ENCODE data around the gene TUSC2. TPM values are rescaled to one million over a fixed set of nuclear protein-coding genes. Genes with fewer than 3 reads are reported as not detected.

Gene TUSC2
- polyA plus RNA-seq, 1 donor from 2014 or later: 88.8 TPM

GRCh38 chr3:50352781-50353180 lies 24.8 kb upstream of the TUSC2 start:
- H3K36me3 ChIP-seq (ENCODE audit: insufficient read depth, low read length): no peaks in the 10 kb centered on the region
- H3K9me3 ChIP-seq (ENCODE audit: low read length): no peaks in the 10 kb centered on the region
- no peaks in the 10 kb centered on the region for H3K27me3 ChIP-seq (ENCODE audit: insufficient read depth, low read depth, low read length)
- H3K79me2 ChIP-seq (replicated peaks; ENCODE audit: insufficient read depth, low read length): peaks cover 30% of the 10 kb centered on the region
- H3F3A ChIP-seq (ENCODE audit: insufficient read depth, low read length, poor library complexity, severe bottlenecking): no peaks in the 10 kb centered on the region
- H3K4me3 ChIP-seq (ENCODE audit: low read length): no peak overlapping the region
- TF ChIP-seq EZH2 (IDR thresholded peaks at IDR 0.05; ENCODE audit: borderline replicate concordance, insufficient read depth, low read length, poor library complexity, severe bottlenecking) (no peak), TAF1 (IDR thresholded peaks at IDR 0.05; ENCODE audit: low read depth) (no peak), RAD21 (conservative IDR thresholded peaks at IDR 0.05) (no peak), CTCF (IDR thresholded peaks at IDR 0.05; ENCODE audit: poor library complexity, severe bottlenecking) (peak; percentile 37)
- H4K20me1 ChIP-seq (ENCODE audit: insufficient read depth): peaks cover 9% of the 10 kb centered on the region
- no peak overlapping the region for H2AFZ ChIP-seq (ENCODE audit: low read depth, low read length)
- no peaks in the 10 kb centered on the region for H3K9me2 ChIP-seq (ENCODE audit: insufficient read depth, low read length)
- H3K27ac ChIP-seq (ENCODE audit: low read length): no peak overlapping the region
- H3K9ac ChIP-seq (ENCODE audit: low read length): no peak overlapping the region
- no peak overlapping the region for H3K4me2 ChIP-seq (ENCODE audit: low read length)

GRCh38 chr3:50351323-50351697 lies 23.3 kb upstream of the TUSC2 start:
- H3K9me3 ChIP-seq (ENCODE audit: low read length): no peaks in the 10 kb centered on the region
- TF ChIP-seq POLR2AphosphoS5 (IDR thresholded peaks at IDR 0.05): no peak
- no peak for TF ChIP-seq EZH2 (IDR thresholded peaks at IDR 0.05; ENCODE audit: borderline replicate concordance, insufficient read depth, low read length, poor library complexity, severe bottlenecking)
- no peak for TF ChIP-seq MXI1 (conservative IDR thresholded peaks at IDR 0.05; ENCODE audit: poor library complexity, severe bottlenecking)
- TF ChIP-seq EP300 (conservative IDR thresholded peaks at IDR 0.05; ENCODE audit: poor library complexity, severe bottlenecking): no peak
- H3F3A ChIP-seq (ENCODE audit: insufficient read depth, low read length, poor library complexity, severe bottlenecking): no peaks in the 10 kb centered on the region
- H3K4me2 ChIP-seq (ENCODE audit: low read length): peak overlapping the region; percentile 71
- peaks cover 5% of the 10 kb centered on the region for H4K20me1 ChIP-seq (ENCODE audit: insufficient read depth)
- H3K36me3 ChIP-seq (ENCODE audit: insufficient read depth, low read length): no peaks in the 10 kb centered on the region
- peaks cover 15% of the 10 kb centered on the region for H3K79me2 ChIP-seq (replicated peaks; ENCODE audit: insufficient read depth, low read length)
- peak overlapping the region; percentile 76 for H3K9ac ChIP-seq (ENCODE audit: low read length)
- H3K27me3 ChIP-seq (ENCODE audit: insufficient read depth, low read depth, low read length): no peaks in the 10 kb centered on the region
- H3K4me3 ChIP-seq (ENCODE audit: low read length): peak overlapping the region; percentile 77
- H3K27ac ChIP-seq (ENCODE audit: low read length): peak overlapping the region; percentile 86
- no peak overlapping the region for H2AFZ ChIP-seq (ENCODE audit: low read depth, low read length)
- H3K9me2 ChIP-seq (ENCODE audit: insufficient read depth, low read length): no peaks in the 10 kb centered on the region

- peak; percentile 95 for TF ChIP-seq MXI1 (conservative IDR thresholded peaks at IDR 0.05; ENCODE audit: poor library complexity, severe bottlenecking)
- peak; percentile 28 for TF ChIP-seq TAF1 (IDR thresholded peaks at IDR 0.05; ENCODE audit: low read depth)
- TF ChIP-seq SMC3 (conservative IDR thresholded peaks at IDR 0.05; ENCODE audit: poor library complexity): peak; percentile 47
- peak; percentile 30 for TF ChIP-seq CTCF (IDR thresholded peaks at IDR 0.05; ENCODE audit: poor library complexity, severe bottlenecking)
- TF ChIP-seq POLR2AphosphoS5 (IDR thresholded peaks at IDR 0.05): peak; percentile 96
- TF ChIP-seq REST (IDR thresholded peaks at IDR 0.05; ENCODE audit: borderline replicate concordance): peak; percentile 76
- TF ChIP-seq EZH2 (IDR thresholded peaks at IDR 0.05; ENCODE audit: borderline replicate concordance, insufficient read depth, low read length, poor library complexity, severe bottlenecking): no peak
- no peak for TF ChIP-seq EP300 (conservative IDR thresholded peaks at IDR 0.05; ENCODE audit: poor library complexity, severe bottlenecking)
- peak; percentile 16 for TF ChIP-seq RAD21 (conservative IDR thresholded peaks at IDR 0.05)
- Histone ChIP-seq H4K20me1 (ENCODE audit: insufficient read depth) (peaks cover under 1% of the 10 kb centered on the region), H3K27me3 (ENCODE audit: insufficient read depth, low read depth, low read length) (peaks cover under 1% of the 10 kb centered on the region), H3K9me2 (ENCODE audit: insufficient read depth, low read length) (no peaks in the 10 kb centered on the region), H3K9me3 (ENCODE audit: low read length) (no peaks in the 10 kb centered on the region), H3K36me3 (ENCODE audit: insufficient read depth, low read length) (no peaks in the 10 kb centered on the region), H3K4me2 (ENCODE audit: low read length) (peak within 1 kb of the TSS; percentile 94), H2AFZ (ENCODE audit: low read depth, low read length) (peak within 1 kb of the TSS; percentile 57), H3K9ac (ENCODE audit: low read length) (peak within 1 kb of the TSS; percentile 76), H3K79me2 (replicated peaks; ENCODE audit: insufficient read depth, low read length) (peaks cover 11% of the 10 kb centered on the region), H3K27ac (ENCODE audit: low read length) (peak within 1 kb of the TSS; percentile 86), H3K4me3 (ENCODE audit: low read length) (peak within 1 kb of the TSS; percentile 77), H3F3A (ENCODE audit: insufficient read depth, low read length, poor library complexity, severe bottlenecking) (no peaks in the 10 kb centered on the region)
Observed at GRCh38 chr3:50350527-50351322, 22.7 kb upstream of the TUSC2 start, which contains the start of the genes CYB561D2 and NPRL2. Gene CYB561D2, plus strand, starts transcription at chr3:50350862. Its CDS starts 572 bp downstream, at chr3:50351434. Gene NPRL2, minus strand, starts transcription at chr3:50350775. Its CDS starts 123 bp downstream, at chr3:50350652.

Data from neural cell (in vitro differentiated cells).